CD14-positive monocyte (primary cell): ENCODE results near the gene LRRN2. TPM values are rescaled to one million over a fixed set of nuclear protein-coding genes. Genes with fewer than 3 reads are reported as not detected.
"Not testable (repeated sequence)": the region's sequence is repeated elsewhere in the genome, so short reads cannot be mapped to it uniquely, and the experiment has no call there.

Experiments used
- DNase-seq, 3 donors: peaks; one replicate each; pipeline ENCODE4 v3.0.0-alpha.2; 2011 to 2022
- H2AFZ ChIP-seq: 2 replicates; pipeline ENCODE4 v1.6.0; 2012; ENCODE audit warnings: mild to moderate bottlenecking, low read depth, low read length, inconsistent platforms; ENCODE audit not compliant: insufficient read depth, poor library complexity, severe bottlenecking
- H3K27ac ChIP-seq, 2 donors: 1 replicate in 1 of 2; 2 replicates in 1 of 2; pipeline ENCODE4 v1.5.1; 2012 to 2013; ENCODE audit warnings: low read length in 2 of 2, control low read depth in 1 of 2, inconsistent platforms in 1 of 2, low read depth in 1 of 2, mild to moderate bottlenecking in 1 of 2
- H3K27me3 ChIP-seq, 2 donors: one replicate each; pipeline versions ENCODE4 v1.6.0 to v1.6.1; 2011 to 2013; ENCODE audit warnings: low read length in 2 of 2; ENCODE audit not compliant: control insufficient read depth in 2 of 2, insufficient read depth in 2 of 2
- H3K36me3 ChIP-seq, 2 donors: replicated peaks in 1 of 2; 1 replicate in 1 of 2; 2 replicates in 1 of 2; pipeline versions ENCODE4 v1.5.1 to v1.6.1; 2012 to 2013; ENCODE audit warnings: low read length in 2 of 2, control low read depth in 1 of 2, inconsistent platforms in 1 of 2, mild to moderate bottlenecking in 1 of 2; ENCODE audit not compliant: insufficient read depth in 2 of 2, control insufficient read depth in 1 of 2
- H3K4me1 ChIP-seq, 2 donors: 1 replicate in 1 of 2; 2 replicates in 1 of 2; pipeline versions ENCODE4 v1.5.1 to v1.6.1; 2012 to 2013; ENCODE audit warnings: low read length in 2 of 2, control low read depth in 1 of 2, inconsistent platforms in 1 of 2, mild to moderate bottlenecking in 1 of 2, moderate library complexity in 1 of 2; ENCODE audit not compliant: insufficient read depth in 2 of 2, control insufficient read depth in 1 of 2
- H3K4me2 ChIP-seq: replicated peaks from 2 replicates; pipeline ENCODE3; 2012; ENCODE audit warnings: low read length, moderate library complexity, mild to moderate bottlenecking; ENCODE audit not compliant: poor library complexity, severe bottlenecking; ENCODE audit errors: extremely low read depth
- H3K4me3 ChIP-seq, 3 experiments: fragments of 200-600 bp in 1 of 3; sonication (generic) in 1 of 3; replicated peaks in 1 of 3; 1 replicate in 2 of 3; 2 replicates in 1 of 3; pipeline ENCODE4 v1.5.1; 2011 to 2013; ENCODE audit warnings: low read length in 3 of 3, mild to moderate bottlenecking in 3 of 3, control low read depth in 2 of 3, low read depth in 2 of 3, inconsistent platforms in 1 of 3, moderate library complexity in 1 of 3
- H3K79me2 ChIP-seq: 2 replicates; pipeline ENCODE4 v1.6.0; 2012; ENCODE audit warnings: mild to moderate bottlenecking, control low read depth, inconsistent platforms, low read length, moderate library complexity; ENCODE audit not compliant: insufficient read depth
- H3K9ac ChIP-seq: 2 replicates; pipeline ENCODE4 v1.6.0; 2017; ENCODE audit warnings: low read length, mild to moderate bottlenecking; ENCODE audit not compliant: insufficient read depth, poor library complexity, severe bottlenecking
- H3K9me3 ChIP-seq, 2 donors: replicated peaks in 1 of 2; 1 replicate in 1 of 2; 2 replicates in 1 of 2; pipeline versions ENCODE4 v1.5.1 to v1.6.1; 2012 to 2013; ENCODE audit warnings: low read length in 2 of 2, control low read depth in 1 of 2; ENCODE audit not compliant: control insufficient read depth in 1 of 2, insufficient read depth in 1 of 2
- H4K20me1 ChIP-seq: 2 replicates; pipeline ENCODE4 v1.6.0; 2012; ENCODE audit warnings: mild to moderate bottlenecking, low read length, control low read depth, moderate library complexity; ENCODE audit not compliant: insufficient read depth
- H3K27ac Mint-ChIP-seq, 7 donors: one replicate each; pipeline ENCODE4 v1.8.0; 2020; ENCODE audit warnings: mild to moderate bottlenecking in 7 of 7, mixed read lengths in 7 of 7, moderate library complexity in 6 of 7, inconsistent platforms in 2 of 7
- H3K27me3 Mint-ChIP-seq, 3 donors: one replicate each; pipeline ENCODE4 v1.8.0; 2021 to 2022; ENCODE audit warnings: low read depth in 3 of 3, mild to moderate bottlenecking in 3 of 3, mixed read lengths in 3 of 3, moderate library complexity in 3 of 3, inconsistent platforms in 1 of 3
- H3K36me3 Mint-ChIP-seq, 2 donors: one replicate each; pipeline ENCODE4 v1.8.0; 2020; ENCODE audit warnings: mixed read lengths in 2 of 2, inconsistent platforms in 1 of 2, mild to moderate bottlenecking in 1 of 2
- H3K4me1 Mint-ChIP-seq: one replicate; pipeline ENCODE4 v1.8.0; 2020; ENCODE audit warnings: mild to moderate bottlenecking, mixed read lengths
- H3K4me3 Mint-ChIP-seq, 2 donors: one replicate each; pipeline ENCODE4 v1.8.0; 2020; ENCODE audit warnings: mild to moderate bottlenecking in 2 of 2, mixed read lengths in 2 of 2, moderate library complexity in 1 of 2
- H3K9me3 Mint-ChIP-seq, 7 donors: one replicate each; pipeline ENCODE4 v1.8.0; 2020 to 2022; ENCODE audit warnings: mixed read lengths in 7 of 7, mild to moderate bottlenecking in 6 of 7, moderate library complexity in 6 of 7, inconsistent platforms in 2 of 7
- CTCF ChIP-seq: fragments of 200-600 bp; IDR thresholded peaks from one replicate; pipeline ENCODE4 v1.8.0; 2022; ENCODE audit warnings: antibody characterized with exemption, mild to moderate bottlenecking
- WGBS: methylation state at CpG from one replicate; pipeline ENCODE4 v1.1.5; 2013; ENCODE audit warnings: missing lambda C conversion rate; ENCODE audit not compliant: insufficient coverage; 5-methylcytosine and 5-hydroxymethylcytosine counted together
- intact Hi-C, 2 donors: fragments of 100-400 bp; cut with micrococcal nuclease; formaldehyde crosslinking; loops; one replicate each; pipeline versions ENCODE4 v1.15.0 to v1.15.1; 2023
- polyA plus RNA-seq, 3 donors: library from polyadenylated mRNA; depleted of rRNA in 1 of 3; unstranded in 2 of 3; stranded (reverse) in 1 of 3; fragments of 300-500 nt in 2 of 3; fragments of >200 nt in 1 of 3; fragmentation: Illumina TruSeq in 2 of 3; gene quantifications; 1 replicate in 2 of 3; 2 replicates in 1 of 3; pipeline ENCODE4 v1.2.3, GENCODE V29; 2012 to 2021

LRRN2 gene
- polyA plus RNA-seq, 3 donors: not detected

GRCh38 chr1:204630132-204630905 is 55.2 kb downstream of the LRRN2 start:
- Histone ChIP-seq H2AFZ (no peak overlapping the region), H3K4me2 (no peak overlapping the region), H3K36me3 (no peaks in the 10 kb centered on the region), H4K20me1 (no peaks in the 10 kb centered on the region), H3K9me3 (peaks cover 3 to 17% of the 10 kb centered on the region in 2 donors), H3K27ac (no peak overlapping the region), H3K79me2 (no peaks in the 10 kb centered on the region), H3K9ac (no peak overlapping the region), H3K27me3 (peaks cover 0 to 4% of the 10 kb centered on the region in 2 donors), H3K4me3 (no peak overlapping the region), H3K4me1 (no peaks in the 10 kb centered on the region)
- TF ChIP-seq CTCF: no peak
- WGBS: 60% methylated on average over 16 of the region's 19 CpGs
- Mint-ChIP-seq H3K27ac (no peak overlapping the region), H3K36me3 (no peaks in the 10 kb centered on the region), H3K4me1 (no peaks in the 10 kb centered on the region), H3K27me3 (peaks cover 6 to 8% (median 8%) of the 10 kb centered on the region in 3 donors), H3K9me3 (peaks cover 6 to 27% (median 16%) of the 10 kb centered on the region in 7 donors), H3K4me3 (no peak overlapping the region)
- DNase-seq: no peak
- intact Hi-C loops: no loop called here

GRCh38 chr1:204629459-204629858 is 56.1 kb downstream of the LRRN2 start:
- Mint-ChIP-seq H3K27ac (peak overlapping the region in 1 of 7 donors; percentile 7), H3K9me3 (peaks cover 6 to 27% (median 16%) of the 10 kb centered on the region in 7 donors)
- H3K79me2 ChIP-seq, H4K20me1 ChIP-seq, H3K4me1 Mint-ChIP-seq, H3K36me3 ChIP-seq, H3K4me3 ChIP-seq, H3K27me3 Mint-ChIP-seq, intact Hi-C loops, H3K9ac ChIP-seq, H2AFZ ChIP-seq, H3K27me3 ChIP-seq, H3K4me1 ChIP-seq, H3K27ac ChIP-seq, H3K4me3 Mint-ChIP-seq, H3K4me2 ChIP-seq, DNase-seq, H3K36me3 Mint-ChIP-seq: not testable (repeated sequence)
- no CpG with 5 or more reads among the region's 6 CpGs for WGBS
- peaks cover 3 to 17% of the 10 kb centered on the region in 2 donors for H3K9me3 ChIP-seq
